H7 (cell line): ENCODE data around the gene FAM53B. TPM values are rescaled to one million over a fixed set of nuclear protein-coding genes. Genes with fewer than 3 reads are reported as not detected.
"Not testable (repeated sequence)": the region's sequence is repeated elsewhere in the genome, so short reads cannot be mapped to it uniquely, and the experiment has no call there.

Experiments
- DNase-seq: peaks from one replicate; pipeline ENCODE4 v3.0.0; 2012
- H3K27me3 ChIP-seq: 2 replicates; pipeline ENCODE4 v1.6.0; 2011; ENCODE audit warnings: mild to moderate bottlenecking, low read length; ENCODE audit not compliant: control insufficient read depth, insufficient read depth
- H3K36me3 ChIP-seq: replicated peaks from 2 replicates; pipeline ENCODE4 v1.5.1; 2011; ENCODE audit warnings: low read length; ENCODE audit not compliant: control insufficient read depth, insufficient read depth
- H3K4me3 ChIP-seq: 2 replicates; pipeline ENCODE4 v1.5.1; 2011; ENCODE audit warnings: low read depth, mild to moderate bottlenecking, control low read depth, low read length, moderate library complexity; ENCODE audit not compliant: insufficient read depth
- total RNA-seq: library from RNA; depleted of rRNA; stranded (reverse); fragments of >200 nt; shearing (Covaris generic); gene quantifications from 2 replicates; pipeline ENCODE4 v1.2.3, GENCODE V29; 2014

Gene FAM53B
- total RNA-seq, 1 experiment from 2014 or later = 37.4 TPM

- H3K4me3 ChIP-seq = no peak overlapping the region
These were observed 2.8 kb upstream of the FAM53B start for GRCh38 chr10:124746992-124747391.

GRCh38 chr10:124746447-124746846 is 2.3 kb upstream of the FAM53B start:
- not testable (repeated sequence) for H3K27me3 ChIP-seq, H3K4me3 ChIP-seq, DNase-seq, H3K36me3 ChIP-seq

More at GRCh38 chr10:124746992-124747391, 2.8 kb upstream of the FAM53B start:
- no peaks in the 10 kb centered on the region for H3K36me3 ChIP-seq
- H3K27me3 ChIP-seq = peaks cover 9% of the 10 kb centered on the region; the same call in 1 of the 2 replicates
- no peak for DNase-seq

GRCh38 chr10:124745673-124746072 is 1.5 kb upstream of the FAM53B start:
- Histone ChIP-seq H3K27me3 (peaks cover 9% of the 10 kb centered on the region; the same call in 1 of the 2 replicates), H3K36me3 (no peaks in the 10 kb centered on the region), H3K4me3 (no peak overlapping the region)
- DNase-seq = no peak

- Histone ChIP-seq H3K27me3 (peaks cover 9% of the 10 kb centered on the region; the same call in 1 of the 2 replicates), H3K36me3 (no peaks in the 10 kb centered on the region), H3K4me3 (no peak overlapping the region)
- no peak for DNase-seq
These were observed 1.1 kb upstream of the FAM53B start for GRCh38 chr10:124745252-124745651.

GRCh38 chr10:124743191-124744101 is 732 bp downstream of the FAM53B start:
- peak; percentile 82 for DNase-seq
- H3K36me3 ChIP-seq = no peaks in the 10 kb centered on the region
- peaks cover 9% of the 10 kb centered on the region; the same call in 1 of the 2 replicates for H3K27me3 ChIP-seq
- H3K4me3 ChIP-seq = peak overlapping the region; percentile 62

- peak; percentile 75 for DNase-seq
- Histone ChIP-seq H3K4me3 (peak overlapping the region; percentile 62), H3K27me3 (peaks cover 9% of the 10 kb centered on the region; the same call in 1 of the 2 replicates), H3K36me3 (no peaks in the 10 kb centered on the region)
These were observed 1.6 kb downstream of the FAM53B start for GRCh38 chr10:124742413-124743190.

- peaks cover 9% of the 10 kb centered on the region; the same call in 1 of the 2 replicates for H3K27me3 ChIP-seq
- no peak overlapping the region for H3K4me3 ChIP-seq
- DNase-seq = no peak
These were observed 2.2 kb downstream of the FAM53B start for GRCh38 chr10:124741922-124742412.

GRCh38 chr10:124741281-124741921 is 2.8 kb downstream of the FAM53B start:
- H3K27me3 ChIP-seq = peaks cover 9% of the 10 kb centered on the region; the same call in 1 of the 2 replicates
- H3K36me3 ChIP-seq = no peaks in the 10 kb centered on the region
- DNase-seq = peak; percentile 91
- no peak overlapping the region for H3K4me3 ChIP-seq

More at GRCh38 chr10:124741922-124742412, 2.2 kb downstream of the FAM53B start:
- no peaks in the 10 kb centered on the region for H3K36me3 ChIP-seq

- no peaks in the 10 kb centered on the region for H3K36me3 ChIP-seq
- peaks cover 9% of the 10 kb centered on the region; the same call in 1 of the 2 replicates for H3K27me3 ChIP-seq
- H3K4me3 ChIP-seq = no peak overlapping the region
- no peak for DNase-seq
These were observed 3.6 kb downstream of the FAM53B start for GRCh38 chr10:124740369-124741280.

- Histone ChIP-seq H3K4me3 (no peak overlapping the region), H3K36me3 (no peaks in the 10 kb centered on the region), H3K27me3 (peaks cover 9% of the 10 kb centered on the region; the same call in 1 of the 2 replicates)
- DNase-seq = no peak
These were observed 4.2 kb downstream of the FAM53B start for GRCh38 chr10:124739986-124740368.

- no peaks in the 10 kb centered on the region for H3K36me3 ChIP-seq
- no peak for DNase-seq
- peaks cover 9% of the 10 kb centered on the region; the same call in 1 of the 2 replicates for H3K27me3 ChIP-seq
- no peak overlapping the region for H3K4me3 ChIP-seq
These were observed 4.9 kb downstream of the FAM53B start for GRCh38 chr10:124739119-124739921.

GRCh38 chr10:124738441-124738840 is 5.7 kb downstream of the FAM53B start:
- Histone ChIP-seq H3K36me3 (no peaks in the 10 kb centered on the region), H3K27me3 (peaks cover 9% of the 10 kb centered on the region; the same call in 1 of the 2 replicates), H3K4me3 (no peak overlapping the region)
- DNase-seq = no peak
